Measurements from ENCODE around the gene TSR3.
A peak's percentile ranks its signal among the peaks of the same experiment; 100 is the strongest.

Gene TSR3

GRCh38 chr16:1322407-1322806 is 29.3 kb downstream of the TSR3 start:
- DNase-seq: no peak

DNA sequence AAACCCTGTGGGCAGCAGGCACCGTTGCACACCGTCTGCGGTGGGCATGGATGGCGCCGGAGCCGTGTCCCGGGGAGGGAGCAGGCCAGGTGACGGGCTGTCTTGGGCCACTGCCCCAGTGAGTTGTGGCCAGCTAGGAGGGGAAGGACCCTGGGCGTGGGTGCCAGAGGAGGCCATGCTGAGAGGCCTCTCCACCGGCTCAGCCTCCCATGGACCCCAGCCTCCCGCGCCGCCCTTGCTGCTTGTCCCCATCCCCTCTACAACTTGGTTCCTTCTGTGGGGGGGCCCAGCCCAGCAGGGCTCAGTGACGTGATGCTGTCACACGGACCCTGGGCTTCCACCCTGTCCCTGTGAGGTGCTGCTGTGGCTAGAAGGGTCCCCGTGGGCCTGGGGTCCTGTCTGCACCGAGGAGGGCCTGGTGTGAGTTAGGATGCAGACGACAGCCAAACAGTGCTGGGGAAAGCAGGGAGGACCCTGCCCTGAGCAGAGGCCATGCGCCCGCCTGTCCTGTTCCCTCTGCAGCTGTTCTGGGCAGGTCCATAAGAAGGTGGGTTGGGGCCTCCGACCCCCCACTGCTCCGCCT is 30.9 kb downstream of the TSR3 start:
- no peak for DNase-seq

- DNase-seq: no peak
Observed at GRCh38 chr16:1320097-1320496, 31.6 kb downstream of the TSR3 start.

- DNase-seq: no peak
Observed at GRCh38 chr16:1319041-1319440, 32.6 kb downstream of the TSR3 start.

- DNase-seq: no peak
Observed at GRCh38 chr16:1318268-1318545, 33.5 kb downstream of the TSR3 start.

DNA sequence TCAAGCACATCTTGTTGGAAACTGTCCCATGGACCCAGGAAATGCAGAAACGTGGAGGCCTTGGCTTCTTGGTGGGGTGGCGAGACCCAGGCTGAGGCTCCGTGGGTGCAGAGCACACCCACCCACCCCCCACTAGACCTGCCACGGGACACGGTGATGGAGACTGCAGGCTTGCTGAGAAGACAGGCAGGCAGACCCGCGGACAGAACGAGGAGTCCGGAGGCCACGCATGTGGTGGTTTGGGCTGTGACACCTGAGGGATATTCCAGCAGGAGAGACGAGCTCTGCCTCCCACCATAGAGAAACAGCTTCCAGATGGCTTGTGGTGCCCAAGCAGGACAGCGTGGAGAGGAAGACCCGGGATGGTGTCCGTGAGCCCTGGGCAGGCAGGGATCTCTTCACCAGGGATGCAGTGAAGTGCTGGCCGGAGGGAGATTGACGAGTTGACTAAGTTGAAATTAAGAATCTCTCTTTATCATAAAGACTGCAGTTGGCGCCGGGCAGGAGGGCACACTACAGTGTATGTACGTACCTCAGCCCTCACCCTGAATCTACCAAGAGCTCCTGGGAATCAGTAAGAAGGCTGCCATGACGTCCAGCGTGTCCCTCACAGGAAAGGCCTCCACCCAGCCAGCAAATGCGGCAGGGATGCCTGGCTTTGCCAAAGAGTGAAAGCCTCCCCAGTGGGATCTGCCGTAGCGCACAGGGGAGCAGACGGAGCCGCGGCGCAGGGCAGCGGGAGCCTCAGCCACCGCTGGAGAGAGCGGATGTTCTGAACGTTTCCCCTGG is 34.0 kb downstream of the TSR3 start:
- DNase-seq: no peak

DNA sequence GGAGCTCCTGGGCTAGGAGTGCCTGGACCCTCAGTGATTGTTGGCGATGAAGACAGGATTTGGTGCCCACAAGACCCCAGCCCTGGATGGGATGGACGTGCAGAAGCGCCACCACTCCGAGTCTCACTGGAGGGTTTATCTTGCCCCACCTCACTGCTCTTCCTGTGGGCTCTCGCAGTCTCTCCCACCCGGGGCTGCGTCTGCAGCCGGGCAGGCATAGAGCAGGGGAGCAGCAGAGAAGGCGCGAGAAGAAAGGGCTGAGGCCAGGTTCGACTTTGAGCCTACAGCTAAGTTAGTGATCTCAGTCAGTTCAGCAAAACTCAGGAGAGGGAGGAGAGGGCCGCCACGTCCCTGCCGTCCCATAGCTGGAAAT is 35.7 kb downstream of the TSR3 start:
- DNase-seq: no peak

- no peak for DNase-seq
Observed at GRCh38 chr16:1315081-1316032, 36.3 kb downstream of the TSR3 start.

DNA sequence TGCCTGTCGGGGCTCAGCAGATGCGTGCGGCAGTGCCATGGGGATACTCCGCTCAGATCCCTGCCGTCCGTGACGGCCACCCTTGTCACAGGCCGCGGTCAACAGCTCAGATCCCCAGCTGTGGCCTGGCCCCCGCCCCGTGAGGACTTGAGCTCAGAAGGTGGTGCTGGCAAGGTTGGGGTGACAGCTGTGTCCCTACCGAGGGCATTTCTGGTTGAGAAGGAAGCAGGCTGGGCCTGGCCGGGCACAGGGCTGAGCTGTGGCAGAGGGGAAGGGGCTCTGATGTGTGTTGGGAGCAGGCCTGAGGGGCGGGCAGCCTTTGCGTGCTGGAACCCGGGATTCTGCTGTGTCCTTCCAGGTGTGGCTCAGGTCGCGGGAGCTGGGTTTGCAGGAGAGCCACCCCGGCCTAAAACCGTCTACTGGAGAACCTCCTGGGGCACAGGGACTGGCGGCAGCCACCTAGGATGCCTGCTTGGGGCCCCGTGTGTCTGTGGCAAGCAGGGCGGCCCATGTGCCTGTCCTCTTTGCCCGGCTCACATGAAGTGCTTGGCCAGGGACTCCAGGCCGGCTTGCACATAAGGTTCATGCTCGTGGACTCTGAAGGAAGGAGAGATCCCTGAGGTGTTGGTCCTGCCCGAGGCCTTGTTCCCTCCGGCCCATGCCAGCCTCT is 37.1 kb downstream of the TSR3 start:
- no peak for DNase-seq

GRCh38 chr16:1313721-1314369 is 37.8 kb downstream of the TSR3 start:
- no peak for DNase-seq

GRCh38 chr16:1312903-1313302 is 38.8 kb downstream of the TSR3 start:
- DNase-seq: no peak

DNA sequence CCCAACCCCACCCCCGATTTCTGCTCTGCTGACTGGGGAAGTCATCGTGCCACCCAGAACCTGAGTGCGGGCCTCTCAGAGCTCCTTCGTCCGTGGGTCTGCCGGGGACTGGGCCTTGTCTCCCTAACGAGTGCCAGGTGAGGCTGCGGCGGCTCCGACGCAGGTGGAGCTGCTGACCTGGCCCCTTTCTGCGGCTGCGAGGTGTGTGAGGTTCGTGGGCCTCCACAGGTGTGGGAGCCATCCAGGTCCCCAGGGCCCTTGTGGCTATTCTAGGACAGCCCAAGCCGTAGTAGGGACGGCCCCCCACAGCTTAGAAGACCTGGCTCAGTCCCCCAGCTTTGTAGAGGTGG is 39.2 kb downstream of the TSR3 start:
- no peak for DNase-seq

- DNase-seq: no peak
Observed at GRCh38 chr16:1311738-1312466, 39.8 kb downstream of the TSR3 start.

- no peak for DNase-seq
Observed at GRCh38 chr16:1311212-1311737, 40.4 kb downstream of the TSR3 start.

DNA sequence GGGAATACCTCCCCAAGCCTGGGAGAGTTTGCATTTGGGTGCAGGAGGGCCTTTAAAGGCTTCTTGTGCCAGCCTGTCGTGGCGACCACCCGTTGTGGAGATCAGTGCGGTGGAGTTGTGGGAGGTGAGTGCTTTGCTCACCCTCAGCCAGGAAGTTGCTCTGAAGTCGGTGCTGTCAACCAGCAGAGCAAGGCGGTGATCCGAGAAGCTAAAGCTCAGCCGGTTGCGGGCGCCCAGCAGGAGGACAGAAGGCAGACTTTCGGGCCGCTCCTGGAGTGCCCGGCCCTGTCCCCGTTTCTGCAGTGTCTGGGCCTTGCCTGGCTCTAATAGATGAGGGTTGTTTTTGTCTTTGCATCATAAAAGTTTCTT is 40.9 kb downstream of the TSR3 start:
- DNase-seq: no peak

- peak; percentile 58 for DNase-seq
Observed at GRCh38 chr16:1309888-1310831, 41.5 kb downstream of the TSR3 start.

DNA sequence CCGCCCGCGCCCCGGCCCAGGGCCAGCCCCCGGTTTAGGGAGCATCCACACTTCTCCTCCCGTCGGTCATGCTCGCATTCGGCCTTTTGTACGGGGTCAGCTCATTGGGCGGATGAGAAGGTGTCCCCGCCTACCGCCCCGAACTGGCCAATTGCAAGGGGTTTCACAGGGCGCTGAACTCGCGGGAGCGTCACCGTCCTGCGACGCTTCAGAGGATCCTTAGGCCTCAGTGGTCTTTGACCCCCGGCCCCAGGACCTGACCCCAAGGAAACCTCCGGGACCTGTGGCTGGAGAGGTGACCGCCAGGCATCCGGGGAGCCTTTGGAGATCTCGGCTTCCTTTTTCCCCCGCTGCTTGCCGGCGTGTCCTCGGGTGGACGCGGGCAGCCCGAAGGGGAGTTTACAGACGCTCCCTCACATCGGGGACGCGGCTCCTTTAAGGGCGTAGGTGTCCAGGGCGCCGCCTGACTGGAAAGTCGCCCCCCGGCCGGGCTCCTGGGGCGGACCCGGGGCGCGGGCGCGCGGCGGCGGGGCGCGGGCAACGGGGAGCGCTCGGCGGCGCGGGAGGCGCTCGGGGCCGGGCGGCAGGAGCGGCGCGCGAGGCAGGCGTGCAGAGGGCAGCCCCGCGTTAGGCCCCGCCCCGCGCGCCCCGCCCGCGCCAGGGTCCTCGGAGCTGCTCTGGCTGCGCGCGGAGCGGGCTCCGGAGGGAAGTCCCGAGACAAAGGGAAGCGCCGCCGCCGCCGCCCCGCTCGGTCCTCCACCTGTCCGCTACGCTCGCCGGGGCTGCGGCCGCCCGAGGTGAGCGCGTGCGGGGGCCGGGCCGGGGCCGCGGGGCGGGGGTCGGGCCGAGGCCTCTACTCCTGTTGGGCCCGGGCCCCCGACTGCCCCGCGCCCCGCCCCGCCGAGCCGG is 42.4 kb downstream of the TSR3 start, which contains the start of gene UBE2I:
TSS of gene UBE2I (plus strand) at position 660 of the 909 bp plus-strand sequence. CDS start 4,395 bp downstream, outside the sequence.
- peak; percentile 98 for DNase-seq

- peak; percentile 89 for DNase-seq
Observed at GRCh38 chr16:1308036-1308976, 43.4 kb downstream of the TSR3 start.

Data from OCI-M1 (cell line).